ENCODE measurements around the gene SHC1. TPM values are rescaled to one million over a fixed set of nuclear protein-coding genes. Genes with fewer than 3 reads are reported as not detected.

SHC1 gene
- polyA plus RNA-seq, 1 of the 3 experiments (the other 2 are of a cell fraction): 338 TPM

DNA sequence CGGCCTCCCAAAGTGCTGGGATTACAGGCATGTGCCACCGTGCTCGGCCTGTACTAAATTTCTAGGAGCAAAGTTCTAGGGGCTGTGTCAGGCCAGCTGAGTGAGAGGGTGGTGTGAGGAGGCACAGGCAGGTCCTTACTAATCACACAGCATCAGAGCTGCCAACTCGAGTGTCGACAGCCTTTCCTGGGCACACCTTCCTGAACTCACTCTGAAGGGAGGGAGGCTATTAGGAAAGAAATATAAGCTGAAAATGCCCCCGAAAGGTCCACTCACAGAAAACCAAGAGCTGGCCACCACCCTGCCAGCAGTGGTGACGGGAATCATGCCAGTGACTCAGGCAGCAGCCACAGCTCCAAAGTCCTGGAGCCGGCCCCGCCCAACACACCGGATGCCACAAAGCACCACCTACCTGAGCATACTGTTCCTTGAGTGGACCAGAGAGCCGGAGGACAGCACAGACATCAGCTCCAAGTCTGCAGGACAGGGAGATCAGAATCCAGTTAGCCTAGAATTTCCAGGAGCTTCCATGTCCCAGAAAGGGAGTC, 38.5 kb downstream of the SHC1 start:
- H2AFZ ChIP-seq (ENCODE audit: low read depth): no peak overlapping the region
- H3K9me2 ChIP-seq: no peaks in the 10 kb centered on the region
- 78% methylated on average over 5 of the region's 11 CpGs for WGBS (ENCODE audit: low lambda C conversion rate)
- H3F3A ChIP-seq (replicated peaks; ENCODE audit: insufficient read depth): no peaks in the 10 kb centered on the region
- peaks cover 12% of the 10 kb centered on the region; the same call in 1 of the 2 replicates for H3K79me2 ChIP-seq (ENCODE audit: insufficient read depth)
- no peaks in the 10 kb centered on the region for H3K27me3 ChIP-seq (ENCODE audit: insufficient read depth)
- no peak for DNase-seq
- H3K36me3 ChIP-seq (replicated peaks in 1 of 2; ENCODE audit: control insufficient read depth in 1 of 2, insufficient read depth in 2 of 2, low read length in 1 of 2): peaks cover 0 to 8% of the 10 kb centered on the region in 2 experiments
- TF ChIP-seq TAF1 (IDR thresholded peaks at IDR 0.05; ENCODE audit: borderline replicate concordance, low read depth, low read length) (no peak), MEF2A (IDR thresholded peaks at IDR 0.05; ENCODE audit: borderline replicate concordance, low read depth) (no peak), NFIC (IDR thresholded peaks at IDR 0.05; ENCODE audit: borderline replicate concordance) (no peak), SMC3 (IDR thresholded peaks at IDR 0.05; ENCODE audit: low read depth, low read length) (no peak), NRF1 (IDR thresholded peaks at IDR 0.05; ENCODE audit: low read depth, low read length) (no peak), CHD2 (IDR thresholded peaks at IDR 0.05; ENCODE audit: low read length, partially characterized antibody) (no peak), GATA2 (CRISPR knock-in tag; IDR thresholded peaks at IDR 0.05) (no peak)
- H3K4me3 ChIP-seq (ENCODE audit: low read depth in 2 of 2, low read length in 1 of 2): no peak overlapping the region
- ChIA-PET CTCF (interaction anchor here (1.0 to 1.9 kb wide), 2 partner anchors 12 to 263 kb away, joined by 5 read pairs; no protein-coding TSS in a partner anchor), POLR2A (no interaction called here)
- H4K20me1 ChIP-seq (ENCODE audit: insufficient read depth): no peaks in the 10 kb centered on the region
- H3K27ac ChIP-seq (ENCODE audit: low read depth in 2 of 2, low read length in 1 of 2): no peak overlapping the region
- no peak overlapping the region for H3K4me2 ChIP-seq
- H3K4me1 ChIP-seq (ENCODE audit: control insufficient read depth in 1 of 2, insufficient read depth in 2 of 2, low read depth in 1 of 2, low read length in 1 of 2): peaks cover 5 to 6% of the 10 kb centered on the region in 2 experiments; a peak in 2 of 4 replicates
- H3K9ac ChIP-seq: no peak overlapping the region
- no peaks in the 10 kb centered on the region for H3K9me3 ChIP-seq

DNA sequence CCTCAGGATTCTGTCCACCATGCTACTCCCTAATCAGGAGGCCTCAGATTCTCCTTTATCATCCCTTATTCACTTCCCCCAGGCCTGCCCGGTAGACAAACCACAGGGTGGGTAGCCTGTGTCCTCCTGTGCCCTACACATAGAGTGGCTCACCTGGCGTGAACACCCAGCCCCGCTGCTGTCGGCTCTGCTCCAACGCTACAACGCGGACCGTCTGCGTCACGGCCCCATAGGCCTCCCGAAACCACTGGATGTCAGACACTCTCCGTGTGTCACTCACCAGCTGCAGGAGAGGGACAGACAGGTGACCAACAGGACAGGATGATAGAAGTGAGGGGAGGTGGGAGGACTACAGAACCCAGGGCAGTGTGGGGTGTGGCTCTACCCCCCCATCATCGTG, 44.3 kb downstream of the SHC1 start:
- no peak for DNase-seq
- H3K79me2 ChIP-seq (ENCODE audit: insufficient read depth): no peaks in the 10 kb centered on the region
- H3K27ac ChIP-seq (ENCODE audit: low read depth in 2 of 2, low read length in 1 of 2): no peak overlapping the region
- H3K27me3 ChIP-seq (ENCODE audit: insufficient read depth): no peaks in the 10 kb centered on the region
- peaks cover 0 to 27% of the 10 kb centered on the region in 2 experiments for H3K36me3 ChIP-seq (replicated peaks in 1 of 2; ENCODE audit: control insufficient read depth in 1 of 2, insufficient read depth in 2 of 2, low read length in 1 of 2)
- TF ChIP-seq ZBTB33 (IDR thresholded peaks at IDR 0.05; ENCODE audit: borderline replicate concordance, low read depth): no peak
- ChIA-PET POLR2A (interaction anchor here (0.8 kb wide), 1 partner anchor 10 kb away, joined by 3 read pairs; the partner anchor contains the start of gene PMVK), CTCF (interaction anchor here (1.0 to 1.3 kb wide), 2 partner anchors 257 to 366 kb away, joined by 3 to 4 read pairs; no protein-coding TSS in a partner anchor)
- no peak overlapping the region for H3K9ac ChIP-seq
- 98% methylated on average over 12 of the region's 13 CpGs for WGBS (ENCODE audit: low lambda C conversion rate)
- no peaks in the 10 kb centered on the region for H3F3A ChIP-seq (replicated peaks; ENCODE audit: insufficient read depth)
- no peak overlapping the region for H3K4me2 ChIP-seq
- no peaks in the 10 kb centered on the region for H3K9me2 ChIP-seq
- no peaks in the 10 kb centered on the region for H3K9me3 ChIP-seq
- no peak overlapping the region for H2AFZ ChIP-seq (ENCODE audit: low read depth)
- no peaks in the 10 kb centered on the region for H3K4me1 ChIP-seq (ENCODE audit: control insufficient read depth in 1 of 2, insufficient read depth in 2 of 2, low read depth in 1 of 2, low read length in 1 of 2)
- no peaks in the 10 kb centered on the region for H4K20me1 ChIP-seq (ENCODE audit: insufficient read depth)
- H3K4me3 ChIP-seq (ENCODE audit: low read depth in 2 of 2, low read length in 1 of 2): no peak overlapping the region

All from SK-N-SH (cell line).